Motor neuron (in vitro differentiated cells): ENCODE measurements around the gene CRYGN. TPM values are rescaled to one million over a fixed set of nuclear protein-coding genes. Genes with fewer than 3 reads are reported as not detected.

Experiments
- ATAC-seq, 8 experiments: fragments of 200-7000 bp; cut with Tn5 transposase; replicated peaks in 6 of 8; 2 replicates each; pipeline ENCODE4 v1.8.0; 2021; ENCODE audit warnings: mild to moderate bottlenecking in 8 of 8, moderate library complexity in 8 of 8
- H3K27ac ChIP-seq, 2 donors: fragments of 250-450 bp; sonication (Bioruptor Pico); 2 replicates each; pipeline ENCODE4 v1.9.0; 2021; ENCODE audit warnings: antibody characterized with exemption in 2 of 2, mild to moderate bottlenecking in 2 of 2, moderate library complexity in 1 of 2
- H3K4me1 ChIP-seq, 2 donors: fragments of 250-450 bp; sonication (Bioruptor Pico); replicated peaks in 1 of 2; 2 replicates each; pipeline ENCODE4 v1.6.1; 2021; ENCODE audit warnings: antibody characterized with exemption in 2 of 2, mild to moderate bottlenecking in 2 of 2, moderate library complexity in 1 of 2
- H3K4me3 ChIP-seq, 5 donors: fragments of 250-450 bp; sonication (Bioruptor Pico); 2 replicates each; pipeline ENCODE4 v1.9.0; 2021; ENCODE audit warnings: antibody characterized with exemption in 5 of 5, mild to moderate bottlenecking in 5 of 5, moderate library complexity in 4 of 5
- WGBS, 10 experiments: fragments of 450-650 bp; shearing (Covaris generic); methylation state at CpG; one replicate each; pipeline ENCODE4 v1.0.0; 2022; 5-methylcytosine and 5-hydroxymethylcytosine counted together
- in situ Hi-C, 9 experiments: fragments of 400-800 bp; cut with MboI; loops; one replicate each; pipeline ENCODE4 v1.15.0; 2021; ENCODE audit warnings: low sequenced_read_pairs in 9 of 9, low pct_unique_long_range_greater_than_20kb in 2 of 9; ENCODE audit not compliant: unreplicated experiment in 9 of 9
- total RNA-seq, 8 experiments: library from RNA; unstranded; fragments of 300-600 nt; gene quantifications; 2 replicates each; pipeline versions ENCODE4 v1.2.3 to v1.2.4, GENCODE V29; 2022

The CRYGN gene
- total RNA-seq, 8 experiments from 2014 or later, result 0.11 to 1.3 (median 0.29) TPM; not detected in 1

GRCh38 chr7:151455690-151456089, 15.7 kb upstream of the CRYGN start:
- no peak overlapping the region for H3K27ac ChIP-seq
- in situ Hi-C loops, result no loop called here
- H3K4me1 ChIP-seq, result peaks cover 23 to 26% of the 10 kb centered on the region in 2 donors
- 67 to 96% (median 84%) methylated on average over 1 to 4 of the region's 4 CpGs; no CpG with 5 or more reads in 6 of the 10 experiments for WGBS, 10 experiments
- ATAC-seq, result no peak
- no peak overlapping the region for H3K4me3 ChIP-seq

- no peak overlapping the region for H3K27ac ChIP-seq
- H3K4me1 ChIP-seq, result peaks cover 18 to 19% of the 10 kb centered on the region in 2 donors
- ATAC-seq, result no peak
- in situ Hi-C loops, result no loop called here
- WGBS, 10 experiments, result 64 to 100% (median 77%) methylated on average over 1 to 6 of the region's 15 CpGs; no CpG with 5 or more reads in 6 of the 10 experiments
- no peak overlapping the region for H3K4me3 ChIP-seq
Measured at GRCh38 chr7:151454932-151455530, 15.1 kb upstream of the CRYGN start.

- Histone ChIP-seq H3K27ac (no peak overlapping the region), H3K4me1 (peaks cover 12 to 13% of the 10 kb centered on the region in 2 donors), H3K4me3 (no peak overlapping the region)
- in situ Hi-C loops, result no loop called here
- no peak for ATAC-seq
- WGBS, 10 experiments, result 40 to 79% (median 56%) methylated on average over 1 to 6 of the region's 14 CpGs; no CpG with 5 or more reads in 4 of the 10 experiments
Measured at GRCh38 chr7:151454305-151454704, 14.4 kb upstream of the CRYGN start.

- Histone ChIP-seq H3K27ac (no peak overlapping the region), H3K4me3 (no peak overlapping the region), H3K4me1 (peaks cover 8 to 9% of the 10 kb centered on the region in 2 donors)
- 60 to 100% (median 88%) methylated on average over 1 to 6 of the region's 13 CpGs; no CpG with 5 or more reads in 5 of the 10 experiments for WGBS, 10 experiments
- peak in 2 of 8 experiments; percentile 7 to 24 for ATAC-seq
- in situ Hi-C loops, result no loop called here
Measured at GRCh38 chr7:151453326-151453791, 13.4 kb upstream of the CRYGN start.

- 33 to 90% (median 79%) methylated on average over 2 to 11 of the region's 15 CpGs; no CpG with 5 or more reads in 1 of the 10 experiments for WGBS, 10 experiments
Measured at GRCh38 chr7:151452680-151453325, 12.9 kb upstream of the CRYGN start.

GRCh38 chr7:151451626-151452571, 12.0 kb upstream of the CRYGN start:
- Histone ChIP-seq H3K4me1 (peaks cover 6 to 12% of the 10 kb centered on the region in 2 donors), H3K27ac (no peak overlapping the region), H3K4me3 (no peak overlapping the region)
- 79 to 100% (median 85%) methylated on average over 1 to 12 of the region's 23 CpGs; no CpG with 5 or more reads in 4 of the 10 experiments for WGBS, 10 experiments
- in situ Hi-C loops, result no loop called here
- ATAC-seq, result no peak

More at GRCh38 chr7:151452680-151453325, 12.9 kb upstream of the CRYGN start:
- ATAC-seq, result peak in 2 of 8 experiments; percentile 8 to 10
- in situ Hi-C loops, result no loop called here
- H3K27ac ChIP-seq, result no peak overlapping the region
- no peak overlapping the region for H3K4me3 ChIP-seq
- peaks cover 8 to 14% of the 10 kb centered on the region in 2 donors for H3K4me1 ChIP-seq

GRCh38 chr7:151451156-151451555, 11.2 kb upstream of the CRYGN start:
- Histone ChIP-seq H3K27ac (no peak overlapping the region), H3K4me1 (peaks cover 0 to 7% of the 10 kb centered on the region in 2 donors), H3K4me3 (no peak overlapping the region)
- 0 to 80% (median 60%) methylated on average over 1 to 2 of the region's 5 CpGs; no CpG with 5 or more reads in 3 of the 10 experiments for WGBS, 10 experiments
- in situ Hi-C loops, result no loop called here
- ATAC-seq, result no peak

- 70 to 100% (median 92%) methylated on average over 1 to 5 of the region's 9 CpGs for WGBS, 10 experiments
- Histone ChIP-seq H3K4me3 (no peak overlapping the region), H3K27ac (no peak overlapping the region), H3K4me1 (peaks cover 3 to 8% of the 10 kb centered on the region in 2 donors)
- in situ Hi-C loops, result loop anchor here in 1 of 9 experiments (10.0 to 25.0 kb wide), 2 partner anchors 75 to 138 kb away; no protein-coding TSS in a partner anchor
- no peak for ATAC-seq
Measured at GRCh38 chr7:151449990-151450389, 10.0 kb upstream of the CRYGN start.

GRCh38 chr7:151448261-151449252, 8.6 kb upstream of the CRYGN start:
- in situ Hi-C loops, result loop anchor here in 1 of 9 experiments (10.0 to 25.0 kb wide), 2 partner anchors 74 to 136 kb away; no protein-coding TSS in a partner anchor
- Histone ChIP-seq H3K4me1 (peaks cover 12% of the 10 kb centered on the region in 2 donors), H3K27ac (no peak overlapping the region), H3K4me3 (peak overlapping the region in 2 of 5 donors; percentile 11 to 16)
- WGBS, 10 experiments, result 0 to 86% (median 40%) methylated on average over 1 to 17 of the region's 61 CpGs; no CpG with 5 or more reads in 3 of the 10 experiments
- peak; percentile 72 to 94 (median 79) for ATAC-seq

GRCh38 chr7:151447901-151448260, 7.9 kb upstream of the CRYGN start:
- Histone ChIP-seq H3K27ac (no peak overlapping the region), H3K4me1 (peaks cover 12% of the 10 kb centered on the region in 2 donors), H3K4me3 (no peak overlapping the region)
- 76 to 100% (median 94%) methylated on average over 3 to 14 of the region's 26 CpGs; no CpG with 5 or more reads in 3 of the 10 experiments for WGBS, 10 experiments
- in situ Hi-C loops, result loop anchor here in 1 of 9 experiments (10.0 to 25.0 kb wide), 2 partner anchors 73 to 136 kb away; no protein-coding TSS in a partner anchor
- ATAC-seq, result no peak

GRCh38 chr7:151447312-151447711, 7.4 kb upstream of the CRYGN start:
- H3K4me1 ChIP-seq, result peaks cover 12% of the 10 kb centered on the region in 2 donors
- in situ Hi-C loops, result loop anchor here in 1 of 9 experiments (10.0 to 25.0 kb wide), 2 partner anchors 73 to 135 kb away; no protein-coding TSS in a partner anchor
- 93 to 100% (median 98%) methylated on average over 1 to 5 of the region's 18 CpGs; no CpG with 5 or more reads in 6 of the 10 experiments for WGBS, 10 experiments
- ATAC-seq, result no peak
- no peak overlapping the region for H3K27ac ChIP-seq
- no peak overlapping the region for H3K4me3 ChIP-seq
